ENCODE data around the gene FES. TPM values are rescaled to one million over a fixed set of nuclear protein-coding genes. Genes with fewer than 3 reads are reported as not detected.

Gene FES
- polyA plus RNA-seq, 3 donors, result 140 to 260 (median 157) TPM

GRCh38 chr15:90909976-90910375, 25.7 kb downstream of the FES start:
- Histone ChIP-seq H3K36me3 (replicated peaks in 1 of 2; ENCODE audit: control insufficient read depth in 1 of 2, insufficient read depth in 2 of 2, low read length in 2 of 2) (peaks cover 79 to 87% of the 10 kb centered on the region in 2 donors), H3K9me3 (replicated peaks in 1 of 2; ENCODE audit: control insufficient read depth in 1 of 2, insufficient read depth in 1 of 2, low read length in 2 of 2) (no peaks in the 10 kb centered on the region), H4K20me1 (ENCODE audit: insufficient read depth, low read length) (peaks cover 26% of the 10 kb centered on the region), H3K4me2 (replicated peaks; ENCODE audit: extremely low read depth, low read length, poor library complexity, severe bottlenecking) (no peak overlapping the region), H3K27ac (ENCODE audit: low read depth in 1 of 2, low read length in 2 of 2) (no peak overlapping the region), H3K9ac (ENCODE audit: insufficient read depth, low read length, poor library complexity, severe bottlenecking) (no peak overlapping the region), H3K4me3 (replicated peaks in 1 of 3; ENCODE audit: low read depth in 2 of 3, low read length in 3 of 3) (no peak overlapping the region), H2AFZ (ENCODE audit: insufficient read depth, low read depth, low read length, poor library complexity, severe bottlenecking) (no peak overlapping the region), H3K79me2 (ENCODE audit: insufficient read depth, low read length) (peaks cover 14% of the 10 kb centered on the region), H3K4me1 (ENCODE audit: control insufficient read depth in 1 of 2, insufficient read depth in 2 of 2, low read length in 2 of 2) (peaks cover 25 to 30% of the 10 kb centered on the region in 2 donors), H3K27me3 (ENCODE audit: control insufficient read depth in 2 of 2, insufficient read depth in 2 of 2, low read length in 2 of 2) (no peaks in the 10 kb centered on the region)
- intact Hi-C loops (cut with micrococcal nuclease), result loop anchor here in 1 of 2 donors (10.0 kb wide), 1 partner anchor 945 kb away; the partner anchor contains the start of gene SLCO3A1
- Mint-ChIP-seq H3K27ac (peak overlapping the region in 1 of 7 donors; percentile 21), H3K4me1 (peaks cover 29% of the 10 kb centered on the region), H3K4me3 (no peak overlapping the region), H3K9me3 (peaks cover 0 to 2% (median 0%) of the 10 kb centered on the region in 7 donors), H3K27me3 (ENCODE audit: low read depth in 3 of 3) (peaks cover 0 to 10% (median 4%) of the 10 kb centered on the region in 3 donors), H3K36me3 (peaks cover 84 to 89% of the 10 kb centered on the region in 2 donors)
- WGBS (ENCODE audit: insufficient coverage), result 96% methylated on average over 7 of the region's 8 CpGs
- no peak for TF ChIP-seq CTCF (IDR thresholded peaks at IDR 0.05)
- DNase-seq, result no peak

- peaks cover 72 to 80% of the 10 kb centered on the region in 2 donors for H3K36me3 ChIP-seq (replicated peaks in 1 of 2; ENCODE audit: control insufficient read depth in 1 of 2, insufficient read depth in 2 of 2, low read length in 2 of 2)
- Mint-ChIP-seq H3K27me3 (ENCODE audit: low read depth in 3 of 3) (peaks cover 0 to 9% (median 4%) of the 10 kb centered on the region in 3 donors), H3K4me1 (peaks cover 35% of the 10 kb centered on the region), H3K36me3 (peaks cover 80 to 89% of the 10 kb centered on the region in 2 donors), H3K4me3 (no peak overlapping the region), H3K27ac (peak overlapping the region in 2 of 7 donors; percentile 25 to 61), H3K9me3 (peaks cover 0 to 2% (median 0%) of the 10 kb centered on the region in 7 donors)
- H3K27ac ChIP-seq (ENCODE audit: low read depth in 1 of 2, low read length in 2 of 2), result peak overlapping the region in 1 of 2 donors; percentile 21
- H3K9me3 ChIP-seq (replicated peaks in 1 of 2; ENCODE audit: control insufficient read depth in 1 of 2, insufficient read depth in 1 of 2, low read length in 2 of 2), result no peaks in the 10 kb centered on the region
- peaks cover 21% of the 10 kb centered on the region for H4K20me1 ChIP-seq (ENCODE audit: insufficient read depth, low read length)
- WGBS (ENCODE audit: insufficient coverage), result 98% methylated on average over 15 of the region's 24 CpGs
- H3K27me3 ChIP-seq (ENCODE audit: control insufficient read depth in 2 of 2, insufficient read depth in 2 of 2, low read length in 2 of 2), result no peaks in the 10 kb centered on the region
- no peak for DNase-seq
- intact Hi-C loops (cut with micrococcal nuclease), result loop anchor here in 1 of 2 donors (10.0 kb wide), 1 partner anchor 944 kb away; the partner anchor contains the start of gene SLCO3A1
- TF ChIP-seq CTCF (IDR thresholded peaks at IDR 0.05), result no peak
- no peak overlapping the region for H3K4me2 ChIP-seq (replicated peaks; ENCODE audit: extremely low read depth, low read length, poor library complexity, severe bottlenecking)
- H3K79me2 ChIP-seq (ENCODE audit: insufficient read depth, low read length), result peaks cover 11% of the 10 kb centered on the region
- no peak overlapping the region for H3K4me3 ChIP-seq (replicated peaks in 1 of 3; ENCODE audit: low read depth in 2 of 3, low read length in 3 of 3)
- H2AFZ ChIP-seq (ENCODE audit: insufficient read depth, low read depth, low read length, poor library complexity, severe bottlenecking), result no peak overlapping the region
- H3K9ac ChIP-seq (ENCODE audit: insufficient read depth, low read length, poor library complexity, severe bottlenecking), result no peak overlapping the region
- H3K4me1 ChIP-seq (ENCODE audit: control insufficient read depth in 1 of 2, insufficient read depth in 2 of 2, low read length in 2 of 2), result peaks cover 32 to 37% of the 10 kb centered on the region in 2 donors
Observed at GRCh38 chr15:90910441-90911301, 26.4 kb downstream of the FES start.
